AG04449 (cell line): ENCODE measurements around the gene TIMM17A.
"Not testable (repeated sequence)": the region's sequence is repeated elsewhere in the genome, so short reads cannot be mapped to it uniquely, and the experiment has no call there.

Experiments used
- CTCF ChIA-PET: fragments of 350-600 bp; formaldehyde crosslinking; extraction: SDS; loops from one replicate; lab custom pipeline; 2021; ENCODE audit warnings: antibody characterized with exemption; lab: Yijun Ruan, JAX
- POLR2A ChIA-PET: fragments of 400-600, 350-600 bp; formaldehyde crosslinking; extraction: SDS; loops from one replicate; lab custom pipeline; 2020; ENCODE audit warnings: antibody characterized with exemption, inconsistent platforms; lab: Yijun Ruan, JAX
- DNase-seq: peaks from one replicate; pipeline ENCODE4 v3.0.0-alpha.2; 2010; ENCODE audit warnings: low read depth, low spot score
- H3K4me3 ChIP-seq: 2 replicates; pipeline ENCODE4 v1.5.1; 2011; ENCODE audit warnings: low read depth, mild to moderate bottlenecking, control low read depth, low read length
- TF ChIP-seq, protein P1 (sequence below): IDR thresholded peaks from one replicate; pipeline ENCODE4 v1.5.1; 2011; ENCODE audit warnings: mild to moderate bottlenecking, moderate library complexity, low read length, control low read depth, inconsistent platforms; ENCODE audit not compliant: insufficient read depth; ENCODE audit errors: missing control alignments

TIMM17A gene

DNA sequence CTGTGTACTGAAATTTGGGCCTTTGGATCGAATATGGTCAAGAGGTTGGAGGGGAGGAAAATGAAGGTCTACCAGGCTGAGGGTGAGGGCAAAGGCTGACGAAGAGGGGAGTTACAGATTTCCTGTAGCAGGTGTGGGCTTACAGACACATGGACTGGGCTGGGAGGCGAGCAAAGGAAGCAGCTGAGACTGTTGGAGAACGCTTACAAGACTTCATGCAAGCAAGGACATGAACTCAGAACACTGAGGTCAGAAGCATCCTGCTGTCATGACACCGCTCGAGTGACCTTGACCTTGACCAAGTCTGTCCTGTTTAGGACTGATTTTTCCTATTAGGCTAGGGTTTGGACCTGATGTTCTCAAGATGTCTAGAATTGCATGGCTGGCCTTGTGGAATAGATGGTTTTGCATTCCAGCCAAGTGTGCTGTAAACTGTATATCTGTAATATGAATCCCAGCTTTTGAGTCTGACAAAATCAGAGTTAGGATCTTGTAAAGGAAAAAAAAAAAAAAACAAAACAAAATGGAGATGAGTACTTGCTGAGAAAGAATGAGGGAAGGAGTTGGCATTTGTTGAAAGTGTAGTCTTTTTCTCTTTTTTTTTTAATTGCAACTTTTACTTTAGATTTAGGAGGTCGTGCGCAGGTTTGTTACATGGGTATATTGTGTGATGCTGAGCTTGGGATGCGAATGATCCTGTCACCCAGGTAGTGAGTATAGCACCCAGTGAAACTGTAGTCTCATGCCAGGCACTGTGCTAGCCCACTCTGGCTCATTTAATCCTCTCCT, 60.9 kb downstream of the TIMM17A start:
- CTCF ChIA-PET: interaction anchor here (12.2 to 24.4 kb wide), 3 partner anchors 14 to 118 kb away, joined by 157 to 956 read pairs (median 179); partner anchors contain the start of gene GPR37L1
- no peak for DNase-seq
- no peak overlapping the region for H3K4me3 ChIP-seq
- POLR2A ChIA-PET: no interaction called here
- TF ChIP-seq, protein P1, sequence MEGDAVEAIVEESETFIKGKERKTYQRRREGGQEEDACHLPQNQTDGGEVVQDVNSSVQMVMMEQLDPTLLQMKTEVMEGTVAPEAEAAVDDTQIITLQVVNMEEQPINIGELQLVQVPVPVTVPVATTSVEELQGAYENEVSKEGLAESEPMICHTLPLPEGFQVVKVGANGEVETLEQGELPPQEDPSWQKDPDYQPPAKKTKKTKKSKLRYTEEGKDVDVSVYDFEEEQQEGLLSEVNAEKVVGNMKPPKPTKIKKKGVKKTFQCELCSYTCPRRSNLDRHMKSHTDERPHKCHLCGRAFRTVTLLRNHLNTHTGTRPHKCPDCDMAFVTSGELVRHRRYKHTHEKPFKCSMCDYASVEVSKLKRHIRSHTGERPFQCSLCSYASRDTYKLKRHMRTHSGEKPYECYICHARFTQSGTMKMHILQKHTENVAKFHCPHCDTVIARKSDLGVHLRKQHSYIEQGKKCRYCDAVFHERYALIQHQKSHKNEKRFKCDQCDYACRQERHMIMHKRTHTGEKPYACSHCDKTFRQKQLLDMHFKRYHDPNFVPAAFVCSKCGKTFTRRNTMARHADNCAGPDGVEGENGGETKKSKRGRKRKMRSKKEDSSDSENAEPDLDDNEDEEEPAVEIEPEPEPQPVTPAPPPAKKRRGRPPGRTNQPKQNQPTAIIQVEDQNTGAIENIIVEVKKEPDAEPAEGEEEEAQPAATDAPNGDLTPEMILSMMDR: no peak

- ChIA-PET CTCF (interaction anchor here (2.0 to 24.4 kb wide), 4 partner anchors 8 to 117 kb away, joined by 7 to 956 read pairs (median 168); partner anchors contain the start of gene GPR37L1), POLR2A (interaction anchor here (1.6 kb wide), 1 partner anchor 18 kb away, joined by 6 read pairs; no protein-coding TSS in a partner anchor)
- no peak for DNase-seq
- TF ChIP-seq, protein P1: no peak
- H3K4me3 ChIP-seq: no peak overlapping the region
Measured at GRCh38 chr1:202016811-202017748, 61.8 kb downstream of the TIMM17A start.

- H3K4me3 ChIP-seq: no peak overlapping the region
- ChIA-PET POLR2A (interaction anchor here (1.6 kb wide), 1 partner anchor 17 kb away, joined by 6 read pairs; no protein-coding TSS in a partner anchor), CTCF (interaction anchor here (2.0 to 24.4 kb wide), 4 partner anchors 9 to 116 kb away, joined by 7 to 956 read pairs (median 168); partner anchors contain the start of gene GPR37L1)
- DNase-seq: no peak
- TF ChIP-seq, protein P1: no peak
Measured at GRCh38 chr1:202017749-202018467, 62.6 kb downstream of the TIMM17A start.

- no peak overlapping the region for H3K4me3 ChIP-seq
- POLR2A ChIA-PET: interaction anchor here (0.6 to 1.6 kb wide), 2 partner anchors 10 to 16 kb away, joined by 3 to 6 read pairs; no protein-coding TSS in a partner anchor
Measured at GRCh38 chr1:202018468-202019234, 63.3 kb downstream of the TIMM17A start.

GRCh38 chr1:202019235-202019558, 63.9 kb downstream of the TIMM17A start:
- not testable (repeated sequence) for DNase-seq, H3K4me3 ChIP-seq
- ChIA-PET POLR2A (interaction anchor here (0.6 kb wide), 1 partner anchor 9 kb away, joined by 3 read pairs; no protein-coding TSS in a partner anchor), CTCF (interaction anchor here (0.6 to 14.6 kb wide), 3 partner anchors 8 to 115 kb away, joined by 3 to 179 read pairs (median 3); no protein-coding TSS in a partner anchor)

More at GRCh38 chr1:202018468-202019234, 63.3 kb downstream of the TIMM17A start:
- no peak for DNase-seq
- CTCF ChIA-PET: interaction anchor here (2.0 to 24.4 kb wide), 4 partner anchors 9 to 115 kb away, joined by 7 to 956 read pairs (median 168); partner anchors contain the start of gene GPR37L1
- TF ChIP-seq, protein P1: no peak
